Gastrocnemius medialis (tissue), 4 donors: Measurements from ENCODE around the gene NEK11.

Experiments used
- POLR2A ChIP-seq, 2 donors: fragments of 450-650 bp; IDR thresholded peaks; one replicate each; pipeline ENCODE4 v1.6.1; 2017; ENCODE audit warnings: antibody characterized with exemption in 2 of 2, mild to moderate bottlenecking in 2 of 2, moderate library complexity in 2 of 2
- TF ChIP-seq, protein P1 (sequence below), 5 experiments: fragments of 450-650 bp in 3 of 5; fragments of 200-600 bp in 2 of 5; sonication (generic) in 2 of 5; IDR thresholded peaks in 4 of 5; conservative IDR thresholded peaks in 1 of 5; 1 replicate in 4 of 5; 2 replicates in 1 of 5; pipeline ENCODE4 v1.5.1; 2016 to 2019; ENCODE audit warnings: antibody characterized with exemption in 5 of 5, mild to moderate bottlenecking in 3 of 5, moderate library complexity in 3 of 5

DNA sequence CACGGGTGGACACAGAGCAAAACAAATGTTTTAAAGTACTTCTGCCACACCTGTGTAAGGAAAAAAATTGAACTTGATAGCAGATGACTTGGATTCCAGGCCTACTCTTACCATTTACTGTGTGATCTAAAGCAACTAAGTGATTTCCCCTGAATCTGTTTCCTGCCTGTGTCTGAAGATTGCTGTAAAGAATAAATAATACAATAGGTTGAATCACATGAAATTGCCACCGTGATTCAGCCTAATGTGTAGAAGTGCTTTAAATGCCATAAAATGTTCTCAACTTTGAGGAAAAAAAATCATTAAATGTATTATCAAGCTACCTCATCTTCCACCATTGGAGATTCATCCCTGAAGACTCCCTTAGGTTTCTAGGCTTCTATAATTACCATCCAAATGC lies 327.3 kb downstream of the NEK11 start:
- TF ChIP-seq, protein P1, sequence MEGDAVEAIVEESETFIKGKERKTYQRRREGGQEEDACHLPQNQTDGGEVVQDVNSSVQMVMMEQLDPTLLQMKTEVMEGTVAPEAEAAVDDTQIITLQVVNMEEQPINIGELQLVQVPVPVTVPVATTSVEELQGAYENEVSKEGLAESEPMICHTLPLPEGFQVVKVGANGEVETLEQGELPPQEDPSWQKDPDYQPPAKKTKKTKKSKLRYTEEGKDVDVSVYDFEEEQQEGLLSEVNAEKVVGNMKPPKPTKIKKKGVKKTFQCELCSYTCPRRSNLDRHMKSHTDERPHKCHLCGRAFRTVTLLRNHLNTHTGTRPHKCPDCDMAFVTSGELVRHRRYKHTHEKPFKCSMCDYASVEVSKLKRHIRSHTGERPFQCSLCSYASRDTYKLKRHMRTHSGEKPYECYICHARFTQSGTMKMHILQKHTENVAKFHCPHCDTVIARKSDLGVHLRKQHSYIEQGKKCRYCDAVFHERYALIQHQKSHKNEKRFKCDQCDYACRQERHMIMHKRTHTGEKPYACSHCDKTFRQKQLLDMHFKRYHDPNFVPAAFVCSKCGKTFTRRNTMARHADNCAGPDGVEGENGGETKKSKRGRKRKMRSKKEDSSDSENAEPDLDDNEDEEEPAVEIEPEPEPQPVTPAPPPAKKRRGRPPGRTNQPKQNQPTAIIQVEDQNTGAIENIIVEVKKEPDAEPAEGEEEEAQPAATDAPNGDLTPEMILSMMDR (IDR thresholded peaks at IDR 0.05 in 4 of 5, conservative IDR thresholded peaks at IDR 0.05 in 1 of 5) = no peak
- TF ChIP-seq POLR2A (IDR thresholded peaks at IDR 0.05) = no peak
